Measurements from ENCODE around the gene POLRMT. TPM values are rescaled to one million over a fixed set of nuclear protein-coding genes. Genes with fewer than 3 reads are reported as not detected.

The POLRMT gene
- total RNA-seq, 1 experiment from 2014 or later: 104 TPM

DNA sequence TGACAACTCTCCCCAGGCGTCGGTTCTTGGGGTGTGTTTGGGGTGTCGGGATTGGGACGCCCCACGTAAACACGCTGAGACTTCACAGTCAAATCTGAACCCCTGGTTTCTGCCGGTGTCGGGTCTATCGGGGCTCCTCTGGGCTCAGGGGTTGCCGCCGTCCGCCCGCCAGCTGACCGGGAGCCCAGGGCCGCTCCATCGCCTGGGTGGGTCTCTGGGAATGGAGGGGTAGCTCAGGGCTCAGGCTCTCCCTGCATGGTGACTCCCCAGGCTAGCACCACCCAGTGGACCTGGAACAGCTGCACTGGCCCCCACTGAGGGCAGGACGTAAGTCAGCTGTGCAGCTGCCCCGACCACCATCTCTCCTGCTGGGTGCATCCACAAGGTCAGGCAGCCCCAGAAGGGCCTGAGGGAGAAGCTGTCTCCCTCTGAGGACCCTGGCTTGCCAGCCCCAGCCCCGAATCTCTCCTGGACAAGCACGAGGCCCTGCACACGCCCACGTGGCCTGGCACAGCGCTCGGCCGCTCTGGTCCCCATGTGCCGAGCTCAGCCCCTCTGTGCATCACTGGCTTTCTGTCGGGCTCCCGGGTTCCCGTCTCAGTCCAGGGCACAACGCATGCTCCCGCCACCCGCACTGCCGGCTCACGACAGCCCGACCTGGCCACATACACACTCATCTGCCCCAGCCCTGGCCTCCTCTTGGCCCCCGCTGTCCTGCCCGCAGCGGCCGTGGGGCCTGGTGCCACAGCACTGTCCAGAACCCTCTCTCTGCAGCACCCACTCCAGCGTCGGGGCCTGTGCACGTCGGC is 23.6 kb upstream of the POLRMT start:
- no peak overlapping the region for H3K4me2 ChIP-seq (ENCODE audit: insufficient read depth, insufficient read length, low read length)
- H3K27ac Mint-ChIP-seq: peak overlapping the region; percentile 16 to 94 (median 44); a peak in 4 of 7 replicates

More for the DNA sequence above, 23.6 kb upstream of the POLRMT start:
- H3K79me2 ChIP-seq (ENCODE audit: insufficient read depth, low read length): peaks cover 77% of the 10 kb centered on the region
- no peak overlapping the region for H2AK5ac ChIP-seq (ENCODE audit: insufficient read length, low read length)
- Mint-ChIP-seq H3K36me3 (ENCODE audit: insufficient read depth in 1 of 3, low read depth in 3 of 3) (peaks cover 3 to 16% (median 10%) of the 10 kb centered on the region in 3 experiments; a peak in 6 of 7 replicates), H3K4me3 (no peak overlapping the region; a peak in 1 of 5 replicates), H3K4me1 (peaks cover 13 to 17% of the 10 kb centered on the region in 2 experiments), H3K9me3 (no peaks in the 10 kb centered on the region; a peak in 2 of 5 replicates), H3K27me3 (ENCODE audit: low read depth) (no peaks in the 10 kb centered on the region; the same call in 1 of the 2 replicates)
- H2BK12ac ChIP-seq (ENCODE audit: insufficient read length, low read depth, low read length): no peak overlapping the region
- no peak overlapping the region for H3K23ac ChIP-seq (ENCODE audit: insufficient read length, low read depth, low read length)
- H3K27ac ChIP-seq (ENCODE audit: insufficient read length, low read depth, low read length): no peak overlapping the region
- H3K56ac ChIP-seq (ENCODE audit: insufficient read length, low read depth, low read length): no peak overlapping the region
- H3K79me1 ChIP-seq (ENCODE audit: insufficient read depth, low read depth, low read length, poor library complexity, severe bottlenecking): peaks cover 12% of the 10 kb centered on the region
- no peak overlapping the region for H3K9ac ChIP-seq (ENCODE audit: extremely low read depth, insufficient read length, low read length)
- no peak overlapping the region for H3T11ph ChIP-seq (ENCODE audit: low read length)
- TF ChIP-seq, protein P1, sequence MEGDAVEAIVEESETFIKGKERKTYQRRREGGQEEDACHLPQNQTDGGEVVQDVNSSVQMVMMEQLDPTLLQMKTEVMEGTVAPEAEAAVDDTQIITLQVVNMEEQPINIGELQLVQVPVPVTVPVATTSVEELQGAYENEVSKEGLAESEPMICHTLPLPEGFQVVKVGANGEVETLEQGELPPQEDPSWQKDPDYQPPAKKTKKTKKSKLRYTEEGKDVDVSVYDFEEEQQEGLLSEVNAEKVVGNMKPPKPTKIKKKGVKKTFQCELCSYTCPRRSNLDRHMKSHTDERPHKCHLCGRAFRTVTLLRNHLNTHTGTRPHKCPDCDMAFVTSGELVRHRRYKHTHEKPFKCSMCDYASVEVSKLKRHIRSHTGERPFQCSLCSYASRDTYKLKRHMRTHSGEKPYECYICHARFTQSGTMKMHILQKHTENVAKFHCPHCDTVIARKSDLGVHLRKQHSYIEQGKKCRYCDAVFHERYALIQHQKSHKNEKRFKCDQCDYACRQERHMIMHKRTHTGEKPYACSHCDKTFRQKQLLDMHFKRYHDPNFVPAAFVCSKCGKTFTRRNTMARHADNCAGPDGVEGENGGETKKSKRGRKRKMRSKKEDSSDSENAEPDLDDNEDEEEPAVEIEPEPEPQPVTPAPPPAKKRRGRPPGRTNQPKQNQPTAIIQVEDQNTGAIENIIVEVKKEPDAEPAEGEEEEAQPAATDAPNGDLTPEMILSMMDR (conservative IDR thresholded peaks at IDR 0.05): no peak
- H4K5ac ChIP-seq (ENCODE audit: insufficient read length, low read depth, low read length): no peak overlapping the region
- no peak overlapping the region for H2BK120ac ChIP-seq (ENCODE audit: low read depth, low read length, poor library complexity, severe bottlenecking)
- H4K8ac ChIP-seq (replicated peaks; ENCODE audit: insufficient read length, low read depth, low read length): no peak overlapping the region
- H3K14ac ChIP-seq (ENCODE audit: insufficient read depth, low read length): no peak overlapping the region; the same call in 1 of the 2 replicates
- no peak overlapping the region for H4K91ac ChIP-seq (ENCODE audit: insufficient read length, low read depth, low read length)
- DNase-seq: no peak
- WGBS (ENCODE audit: extremely low coverage, insufficient read length, low lambda C conversion rate): no CpG with 5 or more reads among the region's 43 CpGs
- H3K23me2 ChIP-seq (ENCODE audit: insufficient read length, low read depth, low read length, poor library complexity, severe bottlenecking): peaks cover 1% of the 10 kb centered on the region
- no peaks in the 10 kb centered on the region; the same call in 1 of the 2 replicates for H3K4me1 ChIP-seq (ENCODE audit: insufficient read depth, low read length)
- no peak overlapping the region for H3K4ac ChIP-seq (ENCODE audit: low read depth, low read length)
- no peak overlapping the region for H2BK5ac ChIP-seq (ENCODE audit: insufficient read length, low read length)
- no peak overlapping the region for H2BK15ac ChIP-seq (ENCODE audit: low read depth, low read length)
- peaks cover 15% of the 10 kb centered on the region for H4K20me1 ChIP-seq (ENCODE audit: control insufficient read depth, insufficient read depth, insufficient read length)
- H2AFZ ChIP-seq (ENCODE audit: low read length): no peak overlapping the region
- no peak overlapping the region for H2BK20ac ChIP-seq (ENCODE audit: low read depth, low read length, poor library complexity, severe bottlenecking)
- no peaks in the 10 kb centered on the region for H3K27me3 ChIP-seq (ENCODE audit: insufficient read depth, low read length)
- no peaks in the 10 kb centered on the region for H3K9me3 ChIP-seq (ENCODE audit: control insufficient read depth, low read depth, low read length)
- no peak overlapping the region for H3K18ac ChIP-seq (ENCODE audit: insufficient read length, low read depth, low read length)
